Activated CD4-positive, alpha-beta T cell treated with anti-CD3 and anti-CD28 coated beads, Interleukin-2, amount 10 ng/mL, durations not matched to agents 24 days and 14 days (primary cell): ENCODE results near the gene CHEK1. TPM values are rescaled to one million over a fixed set of nuclear protein-coding genes. Genes with fewer than 3 reads are reported as not detected.
"Not testable (repeated sequence)": the region's sequence is repeated elsewhere in the genome, so short reads cannot be mapped to it uniquely, and the experiment has no call there.

Source experiments
- DNase-seq: peaks from one replicate; pipeline ENCODE4 v3.0.0; 2022
- H3K27ac Mint-ChIP-seq: one replicate; pipeline ENCODE4 v1.8.0; 2022; ENCODE audit warnings: mild to moderate bottlenecking, mixed read lengths
- H3K27me3 Mint-ChIP-seq: one replicate; pipeline ENCODE4 v1.8.0; 2022; ENCODE audit warnings: mixed read lengths
- H3K36me3 Mint-ChIP-seq: one replicate; pipeline ENCODE4 v1.8.0; 2022; ENCODE audit warnings: low read depth, mild to moderate bottlenecking, mixed read lengths
- H3K4me1 Mint-ChIP-seq: one replicate; pipeline ENCODE4 v1.8.0; 2021; ENCODE audit warnings: mixed read lengths
- H3K4me3 Mint-ChIP-seq: one replicate; pipeline ENCODE4 v1.8.0; 2022; ENCODE audit warnings: mild to moderate bottlenecking, moderate library complexity, mixed read lengths
- H3K9me3 Mint-ChIP-seq: one replicate; pipeline ENCODE4 v1.8.0; 2021; ENCODE audit warnings: mixed read lengths
- intact Hi-C: fragments of 100-400 bp; cut with micrococcal nuclease; formaldehyde crosslinking; loops from one replicate; pipeline ENCODE4 v1.15.1; 2023
- total RNA-seq: library from RNA; stranded (reverse); gene quantifications from 2 replicates; pipeline ENCODE4 v1.2.3, GENCODE V29; 2022

Gene CHEK1
- 125 and 131 TPM in 2 replicates for total RNA-seq

- no peaks in the 10 kb centered on the region for H3K9me3 Mint-ChIP-seq
- peak within 1 kb of the TSS; percentile 93 for H3K4me3 Mint-ChIP-seq
- H3K4me1 Mint-ChIP-seq = peaks cover 23% of the 10 kb centered on the region
- intact Hi-C loops = loop anchor here (1.0 to 5.0 kb wide), 4 partner anchors 32 to 644 kb away; partner anchors contain the start of genes EI24, FOXRED1, SRPRA and STT3A
- H3K27me3 Mint-ChIP-seq = no peaks in the 10 kb centered on the region
- H3K36me3 Mint-ChIP-seq = peaks cover 50% of the 10 kb centered on the region
- no peak for DNase-seq
- peak within 1 kb of the TSS; percentile 95 for H3K27ac Mint-ChIP-seq
Measured at GRCh38 chr11:125624756-125625213, at the start of gene CHEK1. TSS of gene CHEK1 (plus strand) at chr11:125625163. CDS start at chr11:125626769, 1,606 bp downstream.

GRCh38 chr11:125577181-125577580, 47.8 kb upstream of the CHEK1 start:
- DNase-seq, H3K9me3 Mint-ChIP-seq, H3K4me1 Mint-ChIP-seq, intact Hi-C loops, H3K4me3 Mint-ChIP-seq, H3K27me3 Mint-ChIP-seq: not testable (repeated sequence)
- peak overlapping the region; percentile 43 for H3K27ac Mint-ChIP-seq
- peaks cover 64% of the 10 kb centered on the region for H3K36me3 Mint-ChIP-seq

- no peak overlapping the region for H3K4me3 Mint-ChIP-seq
- DNase-seq = no peak
- peaks cover 67% of the 10 kb centered on the region for H3K36me3 Mint-ChIP-seq
- no peaks in the 10 kb centered on the region for H3K9me3 Mint-ChIP-seq
- peaks cover 5% of the 10 kb centered on the region for H3K4me1 Mint-ChIP-seq
- intact Hi-C loops = no loop called here
- no peaks in the 10 kb centered on the region for H3K27me3 Mint-ChIP-seq
- H3K27ac Mint-ChIP-seq = no peak overlapping the region
Measured at GRCh38 chr11:125578783-125579182, 46.2 kb upstream of the CHEK1 start.

GRCh38 chr11:125579811-125580210, 45.2 kb upstream of the CHEK1 start:
- H3K4me3 Mint-ChIP-seq = no peak overlapping the region
- peaks cover 68% of the 10 kb centered on the region for H3K36me3 Mint-ChIP-seq

GRCh38 chr11:125583496-125583895, 41.5 kb upstream of the CHEK1 start:
- H3K27ac Mint-ChIP-seq = no peak overlapping the region
- peaks cover 4% of the 10 kb centered on the region for H3K4me1 Mint-ChIP-seq
- H3K4me3 Mint-ChIP-seq = no peak overlapping the region
- H3K27me3 Mint-ChIP-seq = no peaks in the 10 kb centered on the region
- H3K36me3 Mint-ChIP-seq = peaks cover 44% of the 10 kb centered on the region
- intact Hi-C loops = no loop called here
- DNase-seq = no peak
- no peaks in the 10 kb centered on the region for H3K9me3 Mint-ChIP-seq

More at GRCh38 chr11:125579811-125580210, 45.2 kb upstream of the CHEK1 start:
- peaks cover 5% of the 10 kb centered on the region for H3K4me1 Mint-ChIP-seq
- H3K27ac Mint-ChIP-seq = no peak overlapping the region
- intact Hi-C loops = no loop called here
- no peaks in the 10 kb centered on the region for H3K27me3 Mint-ChIP-seq
- no peaks in the 10 kb centered on the region for H3K9me3 Mint-ChIP-seq
- no peak for DNase-seq

GRCh38 chr11:125585487-125585886, 39.5 kb upstream of the CHEK1 start:
- intact Hi-C loops = no loop called here
- no peaks in the 10 kb centered on the region for H3K27me3 Mint-ChIP-seq
- H3K4me3 Mint-ChIP-seq = no peak overlapping the region
- H3K9me3 Mint-ChIP-seq = no peaks in the 10 kb centered on the region
- H3K4me1 Mint-ChIP-seq = peaks cover 7% of the 10 kb centered on the region
- peaks cover 32% of the 10 kb centered on the region for H3K36me3 Mint-ChIP-seq
- no peak overlapping the region for H3K27ac Mint-ChIP-seq
- no peak for DNase-seq

GRCh38 chr11:125586623-125587022, 38.3 kb upstream of the CHEK1 start:
- intact Hi-C loops = no loop called here
- DNase-seq = no peak
- peaks cover 11% of the 10 kb centered on the region for H3K4me1 Mint-ChIP-seq
- no peak overlapping the region for H3K27ac Mint-ChIP-seq
- H3K27me3 Mint-ChIP-seq = no peaks in the 10 kb centered on the region
- H3K36me3 Mint-ChIP-seq = peaks cover 26% of the 10 kb centered on the region
- no peak overlapping the region for H3K4me3 Mint-ChIP-seq
- H3K9me3 Mint-ChIP-seq = no peaks in the 10 kb centered on the region

GRCh38 chr11:125587480-125587879, 37.5 kb upstream of the CHEK1 start:
- H3K27me3 Mint-ChIP-seq = no peaks in the 10 kb centered on the region
- no peaks in the 10 kb centered on the region for H3K9me3 Mint-ChIP-seq
- peaks cover 26% of the 10 kb centered on the region for H3K36me3 Mint-ChIP-seq
- no peak for DNase-seq
- intact Hi-C loops = no loop called here
- no peak overlapping the region for H3K27ac Mint-ChIP-seq
- H3K4me1 Mint-ChIP-seq = peaks cover 14% of the 10 kb centered on the region
- H3K4me3 Mint-ChIP-seq = no peak overlapping the region

- no peaks in the 10 kb centered on the region for H3K9me3 Mint-ChIP-seq
- no peak overlapping the region for H3K27ac Mint-ChIP-seq
Measured at GRCh38 chr11:125588505-125588904, 36.5 kb upstream of the CHEK1 start.

GRCh38 chr11:125591649-125592304, 33.2 kb upstream of the CHEK1 start:
- intact Hi-C loops = loop anchor here (1.0 kb wide), 7 partner anchors 22 to 713 kb away; partner anchors contain the start of genes CHEK1, DCPS, EI24 and FAM118B
- peaks cover 35% of the 10 kb centered on the region for H3K4me1 Mint-ChIP-seq

More at GRCh38 chr11:125588505-125588904, 36.5 kb upstream of the CHEK1 start:
- no peak overlapping the region for H3K4me3 Mint-ChIP-seq
- peaks cover 15% of the 10 kb centered on the region for H3K4me1 Mint-ChIP-seq
- no peaks in the 10 kb centered on the region for H3K27me3 Mint-ChIP-seq
- intact Hi-C loops = no loop called here
- no peak for DNase-seq
- H3K36me3 Mint-ChIP-seq = peaks cover 23% of the 10 kb centered on the region

GRCh38 chr11:125592305-125593113, 32.5 kb upstream of the CHEK1 start, which contains the start of gene STT3A:
TSS of gene STT3A (plus strand) at chr11:125592852. CDS start at chr11:125595916, 3,064 bp downstream.
- no peaks in the 10 kb centered on the region for H3K9me3 Mint-ChIP-seq
- H3K27ac Mint-ChIP-seq = peak within 1 kb of the TSS; percentile 95
- intact Hi-C loops = loop anchor here (1.0 kb wide), 7 partner anchors 23 to 712 kb away; partner anchors contain the start of genes CHEK1, DCPS, EI24 and FAM118B
- H3K4me3 Mint-ChIP-seq = peak within 1 kb of the TSS; percentile 98
- peak; percentile 99 for DNase-seq
- H3K27me3 Mint-ChIP-seq = no peaks in the 10 kb centered on the region
- H3K4me1 Mint-ChIP-seq = peaks cover 37% of the 10 kb centered on the region
- peaks cover 31% of the 10 kb centered on the region for H3K36me3 Mint-ChIP-seq

More at GRCh38 chr11:125591649-125592304, 33.2 kb upstream of the CHEK1 start:
- Mint-ChIP-seq H3K27ac (peak overlapping the region; percentile 95), H3K9me3 (no peaks in the 10 kb centered on the region), H3K27me3 (no peaks in the 10 kb centered on the region), H3K36me3 (peaks cover 24% of the 10 kb centered on the region), H3K4me3 (peak overlapping the region; percentile 98)
- peak; percentile 82 for DNase-seq

- intact Hi-C loops = no loop called here
- H3K27me3 Mint-ChIP-seq = no peaks in the 10 kb centered on the region
- no peaks in the 10 kb centered on the region for H3K9me3 Mint-ChIP-seq
- H3K4me1 Mint-ChIP-seq = peaks cover 36% of the 10 kb centered on the region
- no peak for DNase-seq
- peak overlapping the region; percentile 98 for H3K4me3 Mint-ChIP-seq
- peaks cover 37% of the 10 kb centered on the region for H3K36me3 Mint-ChIP-seq
- H3K27ac Mint-ChIP-seq = peak overlapping the region; percentile 95
Measured at GRCh38 chr11:125593114-125593820, 31.7 kb upstream of the CHEK1 start.

GRCh38 chr11:125594958-125595357, 30.0 kb upstream of the CHEK1 start:
- Mint-ChIP-seq H3K27ac (no peak overlapping the region), H3K9me3 (no peaks in the 10 kb centered on the region), H3K4me3 (peak overlapping the region; percentile 66), H3K36me3 (peaks cover 45% of the 10 kb centered on the region), H3K27me3 (no peaks in the 10 kb centered on the region), H3K4me1 (peaks cover 30% of the 10 kb centered on the region)
- intact Hi-C loops = no loop called here
- no peak for DNase-seq
